HG02938 (cell line): ENCODE results near the gene TM2D3.
A peak's percentile ranks its signal among the peaks of the same experiment; 100 is the strongest.
"Not testable (repeated sequence)": the region's sequence is repeated elsewhere in the genome, so short reads cannot be mapped to it uniquely, and the experiment has no call there.

ENCODE experiments used
- ATAC-seq: cut with Tn5 transposase; IDR thresholded peaks from one replicate; pipeline ENCODE4 v1.9.1; 2021; ENCODE audit warnings: mild to moderate bottlenecking, moderate library complexity; ENCODE audit not compliant: unreplicated experiment

TM2D3 gene

GRCh38 chr15:101657968-101658784 is 6.0 kb upstream of the TM2D3 start:
- ATAC-seq = no peak

- no peak for ATAC-seq
Measured at GRCh38 chr15:101657171-101657570, 5.0 kb upstream of the TM2D3 start.

GRCh38 chr15:101654624-101655337 is 2.6 kb upstream of the TM2D3 start:
- ATAC-seq = not testable (repeated sequence)

- ATAC-seq = no peak
Measured at GRCh38 chr15:101654171-101654570, 2.0 kb upstream of the TM2D3 start.

- no peak for ATAC-seq
Measured at GRCh38 chr15:101652786-101653430, 727 bp upstream of the TM2D3 start.

GRCh38 chr15:101651554-101652097 is 555 bp downstream of the TM2D3 start:
- peak; percentile 43 for ATAC-seq

- ATAC-seq = no peak
Measured at GRCh38 chr15:101650145-101650544, 2.0 kb downstream of the TM2D3 start.

GRCh38 chr15:101648356-101648755 is 3.8 kb downstream of the TM2D3 start:
- ATAC-seq = no peak

GRCh38 chr15:101647251-101647650 is 4.9 kb downstream of the TM2D3 start:
- no peak for ATAC-seq

GRCh38 chr15:101646672-101647071 is 5.5 kb downstream of the TM2D3 start:
- no peak for ATAC-seq

GRCh38 chr15:101642361-101642760 is 9.8 kb downstream of the TM2D3 start:
- no peak for ATAC-seq

GRCh38 chr15:101641894-101642293 is 10.3 kb downstream of the TM2D3 start:
- ATAC-seq = peak; percentile 46

GRCh38 chr15:101641129-101641764 is 10.9 kb downstream of the TM2D3 start:
- peak; percentile 64 for ATAC-seq

- no peak for ATAC-seq
Measured at GRCh38 chr15:101639667-101640066, 12.5 kb downstream of the TM2D3 start.

- no peak for ATAC-seq
Measured at GRCh38 chr15:101637919-101638318, 14.3 kb downstream of the TM2D3 start.

GRCh38 chr15:101637516-101637915 is 14.7 kb downstream of the TM2D3 start:
- ATAC-seq = no peak

- no peak for ATAC-seq
Measured at GRCh38 chr15:101637038-101637437, 15.1 kb downstream of the TM2D3 start.

GRCh38 chr15:101635944-101636727 is 16.0 kb downstream of the TM2D3 start:
- ATAC-seq = no peak

GRCh38 chr15:101633356-101633755 is 18.8 kb downstream of the TM2D3 start:
- ATAC-seq = no peak

- not testable (repeated sequence) for ATAC-seq
Measured at GRCh38 chr15:101626729-101627128, 25.5 kb downstream of the TM2D3 start.
